Panc1 (cell line): Measurements from ENCODE around the gene ICA1. TPM values are rescaled to one million over a fixed set of nuclear protein-coding genes. Genes with fewer than 3 reads are reported as not detected.

Source experiments
- ATAC-seq: fragments of 200-7000 bp; cut with Tn5 transposase; 2 replicates; pipeline ENCODE4 v1.9.1; 2020; ENCODE audit warnings: mild to moderate bottlenecking, moderate library complexity
- BruUV-seq: library from RNA; stranded (reverse); fragments of 400-500 nt; replicated peaks from 2 replicates; lab custom pipeline; 2021; lab: Mats Ljungman, UMichigan
- CTCF ChIA-PET: fragments of 300-600 bp; sonication (Branson Sonifier 250); formaldehyde crosslinking; loops from one replicate; lab custom pipeline; 2022; ENCODE audit warnings: antibody characterized with exemption; lab: Charles Lee
- POLR2A ChIA-PET: fragments of 300-600 bp; sonication (Branson Sonifier 250); formaldehyde crosslinking; loops from one replicate; lab custom pipeline; 2022; ENCODE audit warnings: antibody characterized with exemption; lab: Charles Lee
- DNase-seq: peaks from one replicate; pipeline ENCODE4 v3.0.0-alpha.2; 2010; ENCODE audit warnings: low read depth, low spot score
- H3K27ac ChIP-seq: 2 replicates; pipeline ENCODE4 v1.5.1; 2011; ENCODE audit warnings: mild to moderate bottlenecking, low read length, inconsistent platforms
- H3K27me3 ChIP-seq: fragments of 200-500 bp; sonication (Bioruptor generic); 2 replicates; pipeline ENCODE4 v1.6.0; 2014; ENCODE audit warnings: low read length, inconsistent platforms; ENCODE audit not compliant: control insufficient read depth, insufficient read depth
- H3K36me3 ChIP-seq: fragments of 200-500 bp; sonication (Bioruptor generic); 2 replicates; pipeline ENCODE4 v1.5.1; 2014; ENCODE audit warnings: inconsistent platforms, mild to moderate bottlenecking, low read length, moderate library complexity; ENCODE audit not compliant: control insufficient read depth, insufficient read depth
- H3K4me1 ChIP-seq: 2 replicates; pipeline ENCODE4 v1.5.1; 2011; ENCODE audit warnings: inconsistent platforms, mild to moderate bottlenecking, low read length, moderate library complexity; ENCODE audit not compliant: control insufficient read depth, insufficient read depth
- H3K4me3 ChIP-seq, 2 experiments: 2 replicates each; pipeline ENCODE4 v1.5.1; 2011 to 2012; ENCODE audit warnings: low read depth in 2 of 2, low read length in 2 of 2, mild to moderate bottlenecking in 2 of 2, inconsistent platforms in 1 of 2, moderate library complexity in 1 of 2
- H3K9me3 ChIP-seq: fragments of 200-500 bp; sonication (Bioruptor generic); 2 replicates; pipeline ENCODE4 v1.5.1; 2014; ENCODE audit warnings: low read depth, mild to moderate bottlenecking, inconsistent platforms, low read length, moderate library complexity; ENCODE audit not compliant: control insufficient read depth, insufficient read depth
- POLR2AphosphoS5 ChIP-seq: IDR thresholded peaks from 2 replicates; pipeline ENCODE4 v1.6.1; 2012; ENCODE audit warnings: mild to moderate bottlenecking, low read depth, low read length, moderate library complexity
- SIN3A ChIP-seq: IDR thresholded peaks from 2 replicates; pipeline ENCODE4 v1.6.1; 2012; ENCODE audit warnings: low read depth, mild to moderate bottlenecking, low read length, moderate library complexity, borderline replicate concordance; ENCODE audit not compliant: insufficient read depth
- TCF7L2 ChIP-seq: IDR thresholded peaks from 2 replicates; pipeline ENCODE4 v1.6.1; 2011; ENCODE audit warnings: mild to moderate bottlenecking, low read depth, low read length, inconsistent platforms
- in situ Hi-C: cut with HindIII; loops from 2 replicates; pipeline ENCODE4 v1.10.0; 2016; ENCODE audit warnings: low sequenced_read_pairs, low pct_unique_long_range_greater_than_20kb
- intact Hi-C: fragments of 100-400 bp; cut with micrococcal nuclease; formaldehyde crosslinking; loops from one replicate; pipeline ENCODE4 v1.10.0; 2022; ENCODE audit not compliant: unreplicated experiment
- total RNA-seq: library from RNA; stranded (reverse); gene quantifications from one replicate; pipeline ENCODE4 v1.2.1, GENCODE V29; 2021; ENCODE audit not compliant: unreplicated experiment
- TF ChIP-seq, protein P1 (sequence below): fragments of 450-650 bp; IDR thresholded peaks from 2 replicates; pipeline ENCODE4 v1.5.1; 2017; ENCODE audit warnings: mild to moderate bottlenecking
- TF ChIP-seq, protein P2 (sequence below), 2 experiments: IDR thresholded peaks; 2 replicates each; pipeline ENCODE4 v1.6.1; 2011 to 2012; ENCODE audit warnings: low read depth in 2 of 2, control low read depth in 1 of 2, low read length in 1 of 2, mild to moderate bottlenecking in 1 of 2, moderate library complexity in 1 of 2; ENCODE audit not compliant: insufficient read depth in 1 of 2

Gene ICA1
- total RNA-seq, 1 experiment from 2014 or later: 1.1 TPM

DNA sequence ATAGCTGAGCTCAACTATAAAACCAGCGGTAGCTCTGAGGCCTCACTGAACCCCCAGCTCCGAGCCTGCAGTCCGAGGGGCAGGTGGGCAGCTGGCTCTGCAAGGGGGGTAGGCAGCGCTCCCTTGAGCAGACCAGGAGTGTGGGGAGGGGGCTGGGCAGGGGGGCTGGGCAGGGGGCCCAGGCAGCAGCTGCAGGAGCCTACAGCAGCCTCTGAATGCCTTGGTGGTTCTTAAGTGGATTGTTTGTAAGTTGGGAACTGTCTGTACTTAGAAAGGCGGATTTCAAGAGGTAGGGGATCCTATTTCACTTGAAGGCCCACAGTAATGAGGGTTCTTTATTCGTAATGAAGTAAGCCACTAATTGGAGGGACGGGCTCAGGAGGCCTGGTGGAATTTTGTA lies 72.3 kb downstream of the ICA1 start:
- peaks cover 11% of the 10 kb centered on the region for H3K27me3 ChIP-seq
- ChIA-PET POLR2A (no interaction called here), CTCF (interaction anchor here (0.6 to 1.9 kb wide), 3 partner anchors 16 to 508 kb away, joined by 3 to 5 read pairs (median 4); no protein-coding TSS in a partner anchor)
- H3K27ac ChIP-seq: no peak overlapping the region
- no TSS peak for BruUV-seq
- no peaks in the 10 kb centered on the region for H3K9me3 ChIP-seq
- ATAC-seq (no peak), DNase-seq (no peak)
- intact Hi-C loops: no loop called here
- no peaks in the 10 kb centered on the region for H3K36me3 ChIP-seq
- TF ChIP-seq TCF7L2: no peak
- no peaks in the 10 kb centered on the region for H3K4me1 ChIP-seq
- no peak overlapping the region for H3K4me3 ChIP-seq
- in situ Hi-C loops: no loop called here

DNA sequence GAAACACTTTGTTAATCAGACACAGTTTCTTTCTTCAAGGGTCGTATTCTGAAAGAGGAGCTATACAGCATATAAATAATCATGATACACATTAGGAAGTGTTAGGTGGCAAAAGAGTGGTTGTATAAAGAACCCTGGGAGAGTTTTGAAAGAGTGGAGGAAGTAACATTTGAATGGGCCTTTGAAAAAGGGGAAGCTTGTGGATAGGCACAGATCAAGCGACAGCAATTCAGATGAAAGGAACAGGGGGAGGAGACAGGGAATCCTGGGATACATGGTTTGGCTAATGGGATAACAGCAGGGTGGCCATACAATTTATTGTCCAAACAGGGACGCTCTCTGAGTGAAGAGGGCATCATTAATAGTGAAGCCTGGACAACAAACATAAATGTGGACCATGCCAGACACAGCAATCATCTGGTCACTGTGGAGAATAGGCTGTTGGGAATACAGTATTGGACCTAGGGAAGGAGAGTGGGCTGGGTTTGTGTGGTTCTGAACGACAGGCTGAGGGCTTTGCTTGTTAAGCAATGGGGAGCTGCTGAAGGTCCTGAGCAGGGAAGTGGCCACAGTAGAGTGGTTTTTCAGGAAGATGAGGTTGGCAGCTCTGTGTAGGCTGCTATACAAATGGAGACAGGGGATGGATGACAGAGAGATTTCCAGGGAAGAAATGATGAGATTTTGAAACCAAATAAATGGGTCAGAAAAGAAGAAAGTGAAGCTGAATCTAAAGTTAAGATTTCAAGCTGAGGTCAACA lies 75.9 kb downstream of the ICA1 start:
- intact Hi-C loops: no loop called here
- CTCF ChIA-PET: no interaction called here
- in situ Hi-C loops: no loop called here
- Histone ChIP-seq H3K4me3 (no peak overlapping the region), H3K36me3 (no peaks in the 10 kb centered on the region), H3K4me1 (no peaks in the 10 kb centered on the region), H3K27me3 (peaks cover 17% of the 10 kb centered on the region), H3K9me3 (no peaks in the 10 kb centered on the region), H3K27ac (no peak overlapping the region)
- ATAC-seq: no peak
- TF ChIP-seq, protein P1, sequence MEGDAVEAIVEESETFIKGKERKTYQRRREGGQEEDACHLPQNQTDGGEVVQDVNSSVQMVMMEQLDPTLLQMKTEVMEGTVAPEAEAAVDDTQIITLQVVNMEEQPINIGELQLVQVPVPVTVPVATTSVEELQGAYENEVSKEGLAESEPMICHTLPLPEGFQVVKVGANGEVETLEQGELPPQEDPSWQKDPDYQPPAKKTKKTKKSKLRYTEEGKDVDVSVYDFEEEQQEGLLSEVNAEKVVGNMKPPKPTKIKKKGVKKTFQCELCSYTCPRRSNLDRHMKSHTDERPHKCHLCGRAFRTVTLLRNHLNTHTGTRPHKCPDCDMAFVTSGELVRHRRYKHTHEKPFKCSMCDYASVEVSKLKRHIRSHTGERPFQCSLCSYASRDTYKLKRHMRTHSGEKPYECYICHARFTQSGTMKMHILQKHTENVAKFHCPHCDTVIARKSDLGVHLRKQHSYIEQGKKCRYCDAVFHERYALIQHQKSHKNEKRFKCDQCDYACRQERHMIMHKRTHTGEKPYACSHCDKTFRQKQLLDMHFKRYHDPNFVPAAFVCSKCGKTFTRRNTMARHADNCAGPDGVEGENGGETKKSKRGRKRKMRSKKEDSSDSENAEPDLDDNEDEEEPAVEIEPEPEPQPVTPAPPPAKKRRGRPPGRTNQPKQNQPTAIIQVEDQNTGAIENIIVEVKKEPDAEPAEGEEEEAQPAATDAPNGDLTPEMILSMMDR: no peak
- no peak for TF ChIP-seq POLR2AphosphoS5
- BruUV-seq: no TSS peak
- DNase-seq: no peak
- POLR2A ChIA-PET: no interaction called here

DNA sequence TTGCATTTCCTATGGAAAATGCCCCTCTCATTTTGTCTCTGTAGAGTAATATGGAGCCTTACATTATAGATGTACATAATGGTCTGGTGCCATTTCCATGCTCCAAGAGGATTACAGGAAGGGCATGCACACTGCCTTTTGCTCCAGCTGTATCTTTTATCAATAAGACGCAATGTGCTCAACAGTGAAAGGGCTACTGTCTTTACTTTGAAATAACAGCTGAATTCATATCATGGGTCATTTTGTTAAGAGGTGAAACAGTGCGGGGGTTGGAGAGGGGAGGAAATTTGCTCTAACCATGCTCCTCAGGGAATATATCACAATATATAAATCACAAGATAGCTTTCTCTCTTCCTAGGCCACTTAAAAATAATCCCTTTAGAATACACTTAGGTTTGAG lies 77.7 kb downstream of the ICA1 start:
- DNase-seq (no peak), ATAC-seq (no peak)
- Histone ChIP-seq H3K36me3 (no peaks in the 10 kb centered on the region), H3K4me1 (no peaks in the 10 kb centered on the region), H3K27me3 (peaks cover 35% of the 10 kb centered on the region), H3K9me3 (no peaks in the 10 kb centered on the region), H3K27ac (no peak overlapping the region), H3K4me3 (no peak overlapping the region)
- in situ Hi-C loops: no loop called here
- no peak for TF ChIP-seq TCF7L2
- TF ChIP-seq, protein P1: no peak
- TF ChIP-seq POLR2AphosphoS5: no peak
- TF ChIP-seq, protein P2, sequence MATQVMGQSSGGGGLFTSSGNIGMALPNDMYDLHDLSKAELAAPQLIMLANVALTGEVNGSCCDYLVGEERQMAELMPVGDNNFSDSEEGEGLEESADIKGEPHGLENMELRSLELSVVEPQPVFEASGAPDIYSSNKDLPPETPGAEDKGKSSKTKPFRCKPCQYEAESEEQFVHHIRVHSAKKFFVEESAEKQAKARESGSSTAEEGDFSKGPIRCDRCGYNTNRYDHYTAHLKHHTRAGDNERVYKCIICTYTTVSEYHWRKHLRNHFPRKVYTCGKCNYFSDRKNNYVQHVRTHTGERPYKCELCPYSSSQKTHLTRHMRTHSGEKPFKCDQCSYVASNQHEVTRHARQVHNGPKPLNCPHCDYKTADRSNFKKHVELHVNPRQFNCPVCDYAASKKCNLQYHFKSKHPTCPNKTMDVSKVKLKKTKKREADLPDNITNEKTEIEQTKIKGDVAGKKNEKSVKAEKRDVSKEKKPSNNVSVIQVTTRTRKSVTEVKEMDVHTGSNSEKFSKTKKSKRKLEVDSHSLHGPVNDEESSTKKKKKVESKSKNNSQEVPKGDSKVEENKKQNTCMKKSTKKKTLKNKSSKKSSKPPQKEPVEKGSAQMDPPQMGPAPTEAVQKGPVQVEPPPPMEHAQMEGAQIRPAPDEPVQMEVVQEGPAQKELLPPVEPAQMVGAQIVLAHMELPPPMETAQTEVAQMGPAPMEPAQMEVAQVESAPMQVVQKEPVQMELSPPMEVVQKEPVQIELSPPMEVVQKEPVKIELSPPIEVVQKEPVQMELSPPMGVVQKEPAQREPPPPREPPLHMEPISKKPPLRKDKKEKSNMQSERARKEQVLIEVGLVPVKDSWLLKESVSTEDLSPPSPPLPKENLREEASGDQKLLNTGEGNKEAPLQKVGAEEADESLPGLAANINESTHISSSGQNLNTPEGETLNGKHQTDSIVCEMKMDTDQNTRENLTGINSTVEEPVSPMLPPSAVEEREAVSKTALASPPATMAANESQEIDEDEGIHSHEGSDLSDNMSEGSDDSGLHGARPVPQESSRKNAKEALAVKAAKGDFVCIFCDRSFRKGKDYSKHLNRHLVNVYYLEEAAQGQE (IDR thresholded peaks at IDR 0.05; ENCODE audit: insufficient read depth in 1 of 2, low read depth in 2 of 2, low read length in 1 of 2): no peak
- TF ChIP-seq SIN3A: no peak
- ChIA-PET POLR2A (no interaction called here), CTCF (interaction anchor here (1.0 kb wide), 1 partner anchor 18 kb away, joined by 3 read pairs; no protein-coding TSS in a partner anchor)
- BruUV-seq: no TSS peak
- intact Hi-C loops: no loop called here
